NCI-H146 (cell line): ENCODE results near the gene MEGF10.
"Not testable (repeated sequence)": the region's sequence is repeated elsewhere in the genome, so short reads cannot be mapped to it uniquely, and the experiment has no call there.

Experiments used
- DNase-seq: peaks from one replicate; lab custom pipeline; 2025; lab: John Stamatoyannopoulos, UW

Gene MEGF10

GRCh38 chr5:127290019-127290945, at the start of gene MEGF10:
MEGF10 (plus strand) TSS chr5:127290796; CDS start chr5:127331309, 40,513 bp downstream.
- DNase-seq: no peak

- no peak for DNase-seq
Observed at GRCh38 chr5:127243011-127243410, 47.6 kb upstream of the MEGF10 start.

GRCh38 chr5:127254729-127255284, 35.8 kb upstream of the MEGF10 start:
- no peak for DNase-seq

DNA sequence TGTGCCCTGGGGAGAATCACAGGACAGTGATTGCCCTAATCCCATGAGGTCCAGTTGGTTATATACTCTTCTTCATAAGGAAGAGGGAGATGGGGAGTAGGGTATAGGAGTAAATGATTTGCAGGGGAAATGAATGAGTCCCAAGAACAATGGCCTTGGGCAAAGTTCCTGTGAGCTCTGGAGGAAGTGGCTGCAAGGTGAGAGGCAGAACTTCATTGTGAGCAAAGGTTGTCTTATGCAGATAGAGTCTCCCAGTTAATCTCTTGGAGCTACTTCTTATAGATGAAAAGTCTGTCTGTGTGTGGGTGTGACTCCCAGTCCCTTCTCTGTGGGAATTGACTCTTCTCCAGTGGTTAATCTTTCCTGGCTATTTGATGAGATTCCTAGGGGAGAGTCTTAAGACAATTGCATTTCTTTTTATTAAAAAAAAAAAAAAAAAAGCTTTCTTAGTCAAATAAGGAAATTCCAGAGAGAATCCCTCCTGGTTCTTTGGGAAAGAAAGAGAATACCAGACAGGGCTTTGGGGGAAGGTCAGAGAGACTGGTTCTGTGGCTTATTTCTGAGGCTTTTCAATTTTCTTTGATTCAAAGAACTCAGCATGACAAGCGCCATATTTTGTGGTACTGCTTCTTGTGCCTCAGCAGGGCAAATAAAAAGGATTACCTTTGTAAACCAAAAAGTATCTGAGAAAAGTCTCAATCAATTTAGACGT, 33.6 kb upstream of the MEGF10 start:
- DNase-seq: no peak

GRCh38 chr5:127260686-127261085, 29.9 kb upstream of the MEGF10 start:
- no peak for DNase-seq

GRCh38 chr5:127265473-127265872, 25.1 kb upstream of the MEGF10 start:
- not testable (repeated sequence) for DNase-seq

DNA sequence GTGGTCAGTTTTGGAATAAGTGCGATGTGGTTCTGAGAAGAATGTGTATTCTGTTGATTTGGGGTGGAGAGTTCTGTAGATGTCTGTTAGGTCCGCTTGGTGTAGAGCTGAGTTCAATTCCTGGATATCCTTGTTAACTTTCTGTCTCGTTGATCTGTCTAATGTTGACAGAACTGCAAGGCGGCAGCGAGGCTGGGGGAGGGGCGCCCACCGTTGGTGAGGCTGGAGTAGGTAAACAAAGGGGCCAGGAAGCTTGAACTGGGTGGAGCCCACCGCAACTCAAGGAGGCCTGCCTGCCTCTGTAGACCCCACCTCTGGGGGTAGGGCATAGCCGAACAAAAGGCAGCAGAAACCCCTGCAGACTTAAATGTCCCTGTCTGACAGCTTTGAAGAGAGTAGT, 22.3 kb upstream of the MEGF10 start:
- not testable (repeated sequence) for DNase-seq

DNA sequence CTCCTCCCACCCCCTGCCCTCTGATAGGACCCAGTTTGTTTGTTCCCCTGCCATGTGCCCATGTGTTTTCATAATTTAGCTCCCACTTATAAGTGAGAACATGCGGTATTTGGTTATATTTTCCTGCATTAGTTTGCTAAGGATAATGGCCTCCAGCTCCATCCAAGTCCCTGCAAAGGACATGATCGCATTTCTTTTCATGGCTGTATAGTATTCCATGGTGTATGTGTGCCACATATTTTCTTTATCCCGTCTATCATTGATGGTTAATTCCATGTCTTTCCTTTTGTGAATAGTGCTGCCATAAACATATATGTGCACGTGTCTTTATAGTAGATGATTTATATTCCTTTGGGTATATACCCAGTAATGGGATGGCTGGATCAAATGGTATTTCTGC, 19.9 kb upstream of the MEGF10 start:
- not testable (repeated sequence) for DNase-seq

- no peak for DNase-seq
Observed at GRCh38 chr5:127275641-127276193, 14.9 kb upstream of the MEGF10 start.

DNA sequence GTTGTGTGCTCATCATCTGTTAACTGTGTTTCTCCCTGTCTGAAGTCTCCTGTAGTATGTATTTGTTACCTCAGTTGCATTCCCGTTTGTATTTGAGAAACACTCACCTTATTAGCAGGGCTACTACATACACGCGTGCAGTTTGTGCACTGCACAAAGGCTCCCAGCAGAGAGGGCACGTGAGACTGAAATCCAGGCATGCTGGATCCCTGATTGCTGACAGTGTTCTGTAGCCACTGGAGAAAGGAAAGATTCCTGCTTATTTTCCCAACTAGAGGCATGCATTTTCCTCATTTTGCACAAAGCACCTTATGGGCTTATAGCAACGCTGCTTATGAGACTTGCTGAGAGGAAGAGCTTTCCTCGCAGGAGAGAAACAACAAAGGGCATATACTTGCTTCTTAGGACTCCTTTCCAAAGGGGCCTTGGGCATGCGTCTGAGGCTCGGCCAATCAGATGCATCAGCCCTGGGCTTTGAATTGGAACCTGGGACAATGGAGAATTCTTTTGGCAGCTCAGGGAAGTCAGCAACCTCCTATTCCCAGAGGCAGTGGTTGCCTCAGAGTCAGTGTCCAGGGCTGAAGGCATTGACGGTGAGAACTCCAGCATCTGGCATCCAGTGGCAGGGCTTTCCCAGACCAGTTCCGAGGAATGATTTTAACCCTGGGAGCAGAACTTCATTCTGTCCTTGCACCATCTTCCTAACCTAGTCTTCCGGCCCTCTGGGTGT, 9.9 kb upstream of the MEGF10 start:
- no peak for DNase-seq

- DNase-seq: no peak
Observed at GRCh38 chr5:127281609-127282008, 9.0 kb upstream of the MEGF10 start.

DNA sequence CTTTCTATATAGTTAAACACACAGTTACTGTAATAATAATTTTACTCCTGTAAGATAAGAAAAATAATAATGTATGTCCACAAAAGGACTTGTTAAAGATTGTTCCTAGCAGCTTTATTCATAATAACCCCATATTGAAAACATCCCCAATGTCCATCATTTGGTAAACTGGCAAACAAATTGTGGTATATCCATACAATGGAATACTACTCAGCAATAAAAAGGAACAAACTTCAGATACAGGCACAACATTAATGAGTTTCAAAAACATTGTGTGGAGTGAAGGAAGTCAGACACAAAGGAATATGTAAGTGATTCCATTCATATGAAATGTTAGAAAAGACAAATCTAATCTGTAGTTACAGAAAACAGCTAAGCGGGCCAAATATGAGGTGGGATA, 1.9 kb upstream of the MEGF10 start:
- no peak for DNase-seq

DNA sequence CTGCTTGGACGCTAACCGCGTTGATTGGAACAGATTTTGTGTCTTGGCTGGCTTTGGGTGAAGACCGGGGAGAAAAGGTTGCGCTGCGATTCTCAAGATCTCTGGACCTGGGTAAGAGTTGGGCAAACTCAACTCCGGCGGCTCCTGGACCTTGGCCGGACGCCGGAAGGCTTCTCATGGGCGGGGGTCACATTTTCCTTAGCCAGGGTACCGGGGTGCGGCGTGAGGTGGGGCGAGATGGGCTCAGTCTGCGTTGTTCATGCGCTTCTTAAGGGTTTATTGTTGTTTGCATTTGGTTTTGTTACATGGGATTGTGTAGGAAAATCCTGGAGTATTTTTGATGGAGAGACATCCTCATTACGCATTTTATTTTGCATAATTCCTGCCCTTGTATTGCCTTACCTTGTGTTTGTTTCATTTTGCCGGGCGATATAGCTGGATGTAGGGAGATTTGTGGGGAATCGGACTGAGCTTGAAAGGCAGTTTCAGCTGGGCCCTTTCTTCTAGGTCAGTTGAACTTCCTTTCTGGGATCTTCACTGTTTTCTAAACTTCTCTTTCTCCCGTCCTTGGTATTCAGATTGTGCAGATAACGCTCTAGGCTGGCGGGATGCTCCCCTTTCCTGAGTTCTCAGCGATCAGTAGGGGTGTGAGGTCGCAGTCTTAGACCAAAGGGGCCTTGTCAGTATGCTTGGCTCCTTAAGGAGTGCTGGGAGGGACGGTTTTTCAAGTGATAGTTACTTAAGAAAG, 524 bp downstream of the MEGF10 start:
- DNase-seq: no peak

DNA sequence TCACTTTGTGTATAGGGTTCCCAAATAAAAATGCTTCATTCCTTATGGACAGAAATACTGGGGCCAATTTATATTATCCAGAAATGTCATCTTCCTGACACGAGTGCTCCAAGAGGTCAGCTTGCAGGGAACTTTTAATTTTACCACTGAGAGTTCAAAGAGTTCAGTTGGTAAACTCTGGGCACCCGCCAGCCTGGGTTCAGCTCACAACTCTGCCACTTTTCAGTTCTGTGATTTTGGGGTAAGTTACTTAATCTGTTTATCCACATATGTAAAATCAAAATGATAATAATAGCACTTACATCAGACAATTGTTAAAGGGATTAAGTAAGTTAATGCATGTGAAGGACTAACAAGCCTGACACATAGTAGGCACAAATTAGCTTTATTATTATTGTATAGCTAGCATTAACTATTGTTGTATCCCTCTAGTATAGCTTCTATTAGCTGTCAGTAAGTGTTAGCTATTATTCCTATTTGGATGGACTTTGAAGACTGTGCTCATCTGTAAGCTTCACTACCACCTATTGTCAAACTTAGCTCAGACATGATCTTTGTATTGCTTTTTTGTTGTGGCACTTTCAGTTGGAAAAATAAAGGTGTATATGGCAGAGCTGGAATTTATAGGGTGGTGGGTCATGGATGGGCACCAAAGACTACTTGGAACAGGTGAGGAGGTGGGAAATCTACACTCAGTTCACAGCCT, 1.6 kb downstream of the MEGF10 start:
- no peak for DNase-seq

GRCh38 chr5:127293373-127293772, 2.8 kb downstream of the MEGF10 start:
- DNase-seq: no peak

GRCh38 chr5:127294829-127295228, 4.2 kb downstream of the MEGF10 start:
- no peak for DNase-seq

DNA sequence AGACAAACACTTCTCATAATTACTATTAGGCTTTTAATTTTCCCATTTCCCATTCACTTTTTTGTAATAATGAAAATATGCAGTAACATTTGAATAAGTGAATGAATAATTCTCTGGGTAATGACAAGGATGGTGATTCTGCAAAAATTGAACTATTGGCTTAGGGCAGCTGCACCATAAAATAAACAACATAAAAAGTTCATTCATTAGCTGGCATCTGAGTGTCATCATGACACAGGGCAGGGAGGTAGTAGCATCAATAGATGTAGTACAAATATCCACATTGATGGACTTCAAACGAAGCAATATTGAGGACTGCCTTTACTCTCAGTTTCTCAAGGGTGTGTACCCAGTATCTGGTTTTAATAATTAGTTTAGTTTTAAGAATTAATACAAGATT, 4.9 kb downstream of the MEGF10 start:
- no peak for DNase-seq

GRCh38 chr5:127296321-127296720, 5.7 kb downstream of the MEGF10 start:
- DNase-seq: no peak

DNA sequence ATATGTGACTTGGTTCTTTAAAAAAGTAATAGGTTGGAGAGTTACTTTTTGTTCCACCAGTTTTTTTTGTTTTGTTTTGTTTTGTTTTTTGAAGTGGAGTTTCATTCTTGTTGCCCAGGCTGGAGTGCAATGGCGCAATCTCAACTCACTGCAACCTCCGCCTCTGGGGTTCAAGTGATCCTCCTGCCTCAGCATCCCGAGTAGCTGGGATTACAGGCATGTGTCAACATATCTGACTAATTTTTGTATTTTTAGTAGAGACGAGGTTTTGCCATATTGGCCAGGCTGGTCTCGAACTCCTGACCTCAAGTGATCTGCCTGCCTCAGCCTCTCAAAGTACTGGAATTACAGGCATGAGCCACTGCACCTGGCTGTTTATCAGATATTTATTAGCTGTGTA, 6.3 kb downstream of the MEGF10 start:
- not testable (repeated sequence) for DNase-seq

- DNase-seq: no peak
Observed at GRCh38 chr5:127297348-127298035, 6.9 kb downstream of the MEGF10 start.
